B cell (primary cell): ENCODE data around the gene LANCL1. TPM values are rescaled to one million over a fixed set of nuclear protein-coding genes. Genes with fewer than 3 reads are reported as not detected.

Source experiments
- ATAC-seq: fragments of 200-7000 bp; cut with Tn5 transposase; one replicate; pipeline ENCODE4 v1.10.0; 2021; ENCODE audit warnings: low read depth, mild to moderate bottlenecking, moderate number of reproducible peaks, moderate library complexity
- CTCF ChIA-PET: fragments of 350-600 bp; sonication (Branson Sonifier 250); formaldehyde crosslinking; loops from one replicate; lab custom pipeline; 2021; ENCODE audit warnings: antibody characterized with exemption, inconsistent platforms; lab: Charles Lee
- POLR2A ChIA-PET: fragments of 350-600 bp; sonication (Branson Sonifier 250); formaldehyde crosslinking; loops from one replicate; lab custom pipeline; 2021; ENCODE audit warnings: antibody characterized with exemption; lab: Charles Lee
- DNase-seq: peaks from one replicate; pipeline ENCODE4 v3.0.0; 2013
- H2AFZ ChIP-seq: 2 replicates; pipeline ENCODE4 v1.6.1; 2012; ENCODE audit warnings: mild to moderate bottlenecking, low read depth, low read length; ENCODE audit not compliant: insufficient read depth, poor library complexity, severe bottlenecking
- H3K27ac ChIP-seq, 2 donors: 1 replicate in 1 of 2; 2 replicates in 1 of 2; pipeline ENCODE4 v1.5.1; 2012 to 2013; ENCODE audit warnings: low read length in 2 of 2, mild to moderate bottlenecking in 2 of 2, moderate library complexity in 1 of 2
- H3K27me3 ChIP-seq, 4 experiments: fragments of 200-600 bp in 1 of 4; sonication (generic) in 1 of 4; replicated peaks in 1 of 4; 1 replicate in 2 of 4; 2 replicates in 2 of 4; pipeline versions ENCODE4 v1.6.1 to v1.7.0; 2013 to 2016; ENCODE audit warnings: low read length in 3 of 4, mild to moderate bottlenecking in 2 of 4, mixed read lengths in 1 of 4, moderate library complexity in 1 of 4; ENCODE audit not compliant: insufficient read depth in 4 of 4, control insufficient read depth in 3 of 4; ENCODE audit errors: control extremely low read depth in 1 of 4
- H3K36me3 ChIP-seq, 2 experiments: replicated peaks in 1 of 2; 1 replicate in 1 of 2; 2 replicates in 1 of 2; pipeline versions ENCODE4 v1.6.1 to v1.7.1; 2013; ENCODE audit warnings: low read length in 1 of 2; ENCODE audit not compliant: insufficient read depth in 2 of 2, control insufficient read depth in 1 of 2; ENCODE audit errors: control extremely low read depth in 1 of 2, extremely low read depth in 1 of 2
- H3K4me1 ChIP-seq, 2 donors: fragments of 200-600 bp in 1 of 2; sonication (generic) in 1 of 2; 1 replicate in 1 of 2; 2 replicates in 1 of 2; pipeline versions ENCODE4 v1.5.1 to v1.6.1; 2013 to 2017; ENCODE audit warnings: low read length in 2 of 2; ENCODE audit not compliant: control insufficient read depth in 2 of 2, insufficient read depth in 2 of 2
- H3K4me2 ChIP-seq: replicated peaks from 2 replicates; pipeline ENCODE3; 2012; ENCODE audit warnings: mild to moderate bottlenecking, low read depth, low read length; ENCODE audit not compliant: poor library complexity, severe bottlenecking
- H3K4me3 ChIP-seq, 5 experiments: fragments of 200-600 bp in 1 of 5; sonication (generic) in 1 of 5; 1 replicate in 3 of 5; 2 replicates in 2 of 5; pipeline versions ENCODE4 v1.5.1 to v1.7.0; 2011 to 2016; ENCODE audit warnings: low read length in 4 of 5, mild to moderate bottlenecking in 4 of 5, low read depth in 2 of 5, control low read depth in 1 of 5, moderate library complexity in 1 of 5; ENCODE audit not compliant: insufficient read depth in 1 of 5; ENCODE audit errors: control extremely low read depth in 1 of 5, extremely low read depth in 1 of 5
- H3K79me2 ChIP-seq: fragments of 200-600 bp; sonication (generic); one replicate; pipeline ENCODE4 v1.6.0; 2016; ENCODE audit warnings: low read length; ENCODE audit not compliant: control insufficient read depth, insufficient read depth
- H3K9ac ChIP-seq: fragments of 200-600 bp; sonication (generic); 2 replicates; pipeline ENCODE4 v1.6.1; 2017; ENCODE audit warnings: mild to moderate bottlenecking, low read length, moderate library complexity
- H3K9me3 ChIP-seq, 3 donors: one replicate each; pipeline versions ENCODE4 v1.6.1 to v1.7.1; 2013; ENCODE audit warnings: low read length in 2 of 3; ENCODE audit not compliant: control insufficient read depth in 2 of 3, insufficient read depth in 1 of 3; ENCODE audit errors: control extremely low read depth in 1 of 3
- H4K20me1 ChIP-seq: 2 replicates; pipeline ENCODE4 v1.6.0; 2012; ENCODE audit warnings: mild to moderate bottlenecking, low read length; ENCODE audit not compliant: insufficient read depth, control insufficient read depth, poor library complexity, severe bottlenecking
- H3K27ac Mint-ChIP-seq: one replicate; pipeline ENCODE4 v1.8.0; 2021; ENCODE audit warnings: mixed read lengths
- H3K27me3 Mint-ChIP-seq: one replicate; pipeline ENCODE4 v1.8.0; 2021; ENCODE audit warnings: mixed read lengths
- H3K4me1 Mint-ChIP-seq: one replicate; pipeline ENCODE4 v1.8.0; 2021; ENCODE audit warnings: mixed read lengths
- H3K4me3 Mint-ChIP-seq: one replicate; pipeline ENCODE4 v1.8.0; 2021; ENCODE audit warnings: mixed read lengths
- H3K9me3 Mint-ChIP-seq: one replicate; pipeline ENCODE4 v1.8.0; 2022; ENCODE audit warnings: mixed read lengths; ENCODE audit not compliant: insufficient read depth
- CTCF ChIP-seq: fragments of 200-600 bp; IDR thresholded peaks from one replicate; pipeline ENCODE4 v1.8.0; 2022; ENCODE audit warnings: antibody characterized with exemption, mild to moderate bottlenecking
- EZH2 ChIP-seq: IDR thresholded peaks from 2 replicates; pipeline ENCODE4 v1.6.1; 2012; ENCODE audit warnings: borderline replicate concordance, low read depth, mild to moderate bottlenecking, moderate library complexity, low read length; ENCODE audit not compliant: insufficient read depth, poor library complexity, severe bottlenecking
- WGBS: methylation state at CpG from one replicate; pipeline ENCODE4 v1.1.5; 2013; ENCODE audit warnings: missing lambda C conversion rate; ENCODE audit not compliant: insufficient coverage; 5-methylcytosine and 5-hydroxymethylcytosine counted together
- intact Hi-C: fragments of 100-400 bp; cut with micrococcal nuclease; formaldehyde crosslinking; loops from one replicate; pipeline ENCODE4 v1.10.0; 2022
- polyA plus RNA-seq: library from polyadenylated mRNA; depleted of rRNA; stranded (reverse); fragments of >200 nt; gene quantifications from 2 replicates; pipeline ENCODE4 v1.2.3, GENCODE V29; 2012
- total RNA-seq, 2 donors: library from RNA; stranded (reverse); fragments of 120-200 nt in 1 of 2; gene quantifications; 1 replicate in 1 of 2; 2 replicates in 1 of 2; pipeline versions ENCODE4 v1.2.3 to v1.2.4, GENCODE V29; 2013 to 2022

Gene LANCL1
- total and polyA plus RNA-seq, 2 donors (not counting 1 experiment from before 2014, with no cell fraction given): 14.8 to 30.0 TPM

GRCh38 chr2:210435439-210435838 lies 41.1 kb downstream of the LANCL1 start:
- ChIA-PET CTCF (no interaction called here), POLR2A (no interaction called here)
- Histone ChIP-seq H3K79me2 (no peaks in the 10 kb centered on the region), H3K9ac (no peak overlapping the region), H2AFZ (no peak overlapping the region), H3K27me3 (no peaks in the 10 kb centered on the region), H3K4me3 (no peak overlapping the region), H3K4me1 (no peaks in the 10 kb centered on the region), H3K9me3 (no peaks in the 10 kb centered on the region), H4K20me1 (no peaks in the 10 kb centered on the region), H3K27ac (no peak overlapping the region), H3K4me2 (no peak overlapping the region), H3K36me3 (peaks cover 10 to 61% of the 10 kb centered on the region in 2 experiments)
- no CpG with 5 or more reads among the region's 1 CpG for WGBS
- Mint-ChIP-seq H3K27ac (no peak overlapping the region), H3K9me3 (no peaks in the 10 kb centered on the region), H3K4me1 (no peaks in the 10 kb centered on the region), H3K4me3 (no peak overlapping the region), H3K27me3 (no peaks in the 10 kb centered on the region)
- no peak for ATAC-seq
- intact Hi-C loops: no loop called here
- TF ChIP-seq CTCF (no peak), EZH2 (no peak)
- DNase-seq: no peak

- CTCF ChIA-PET: interaction anchor here (1.8 kb wide), 1 partner anchor 13 kb away, joined by 12 read pairs; no protein-coding TSS in a partner anchor
- intact Hi-C loops: no loop called here
- WGBS: 100% methylated on average over 1 of the region's 1 CpG
Observed at GRCh38 chr2:210432633-210433032, 43.9 kb downstream of the LANCL1 start.

More at GRCh38 chr2:210432633-210433032, 43.9 kb downstream of the LANCL1 start:
- TF ChIP-seq EZH2 (no peak), CTCF (no peak)
- POLR2A ChIA-PET: no interaction called here
- no peak overlapping the region for H3K4me3 ChIP-seq
- H3K27ac ChIP-seq: no peak overlapping the region
- H3K27ac Mint-ChIP-seq: no peak overlapping the region
- H3K9me3 ChIP-seq: peaks cover 0 to 6% (median 2%) of the 10 kb centered on the region in 3 donors
- no peaks in the 10 kb centered on the region for H3K27me3 ChIP-seq
- no peak overlapping the region for H3K4me2 ChIP-seq
- H4K20me1 ChIP-seq: no peaks in the 10 kb centered on the region
- no peaks in the 10 kb centered on the region for H3K4me1 ChIP-seq
- H3K9ac ChIP-seq: no peak overlapping the region
- no peaks in the 10 kb centered on the region for H3K4me1 Mint-ChIP-seq
- DNase-seq (no peak), ATAC-seq (no peak)
- no peak overlapping the region for H3K4me3 Mint-ChIP-seq
- H3K27me3 Mint-ChIP-seq: no peaks in the 10 kb centered on the region
- H2AFZ ChIP-seq: no peak overlapping the region
- H3K79me2 ChIP-seq: no peaks in the 10 kb centered on the region
- peaks cover 2 to 58% of the 10 kb centered on the region in 2 experiments for H3K36me3 ChIP-seq
- peaks cover 1% of the 10 kb centered on the region for H3K9me3 Mint-ChIP-seq
